Esophagus muscularis mucosa (tissue), 4 donors: Measurements from ENCODE around the gene RNF126. TPM values are rescaled to one million over a fixed set of nuclear protein-coding genes. Genes with fewer than 3 reads are reported as not detected.

ENCODE experiments used
- DNase-seq: peaks from one replicate; pipeline ENCODE4 v3.0.0-alpha.2; 2017; ENCODE audit errors: extremely low spot score
- H3K27ac ChIP-seq, 4 donors: fragments of 200-600 bp; sonication (generic); replicated peaks in 1 of 4; 1 replicate in 3 of 4; 2 replicates in 1 of 4; pipeline ENCODE4 v1.5.1; 2016 to 2019; ENCODE audit warnings: mild to moderate bottlenecking in 1 of 4
- H3K27me3 ChIP-seq, 4 donors: fragments of 200-600 bp; sonication (generic); one replicate each; pipeline versions ENCODE4 v1.5.1 to v1.6.0; 2016 to 2019
- H3K36me3 ChIP-seq, 4 donors: fragments of 200-600 bp; sonication (generic); one replicate each; pipeline ENCODE4 v1.5.1; 2016 to 2019
- H3K4me1 ChIP-seq, 4 donors: fragments of 200-600 bp; sonication (generic); one replicate each; pipeline ENCODE4 v1.5.1; 2016 to 2019
- H3K4me3 ChIP-seq, 4 donors: fragments of 200-600 bp; sonication (generic); 1 replicate in 2 of 4; 2 replicates in 2 of 4; pipeline ENCODE4 v1.5.1; 2016 to 2019; ENCODE audit warnings: mild to moderate bottlenecking in 4 of 4, moderate library complexity in 1 of 4
- H3K9me3 ChIP-seq, 4 donors: fragments of 200-600 bp; sonication (generic); 1 replicate in 3 of 4; 2 replicates in 1 of 4; pipeline ENCODE4 v1.5.1; 2016 to 2019
- EP300 ChIP-seq: sonication (generic); formaldehyde crosslinking; IDR thresholded peaks from one replicate; pipeline ENCODE4 v1.6.1; 2017; ENCODE audit warnings: antibody characterized with exemption
- POLR2A ChIP-seq: fragments of 450-650 bp; IDR thresholded peaks from one replicate; pipeline ENCODE4 v1.6.1; 2017; ENCODE audit warnings: antibody characterized with exemption, moderate library complexity, mild to moderate bottlenecking, low read depth
- POLR2AphosphoS5 ChIP-seq, 2 donors: sonication (generic); formaldehyde crosslinking; IDR thresholded peaks; one replicate each; pipeline ENCODE4 v1.6.1; 2017; ENCODE audit warnings: antibody characterized with exemption in 2 of 2
- WGBS: methylation state at CpG from one replicate; pipeline ENCODE4 v1.1.5; 2018; 5-methylcytosine and 5-hydroxymethylcytosine counted together
- intact Hi-C: fragments of 100-400 bp; cut with DNase I; formaldehyde crosslinking; loops from one replicate; pipeline ENCODE4 v1.15.1; 2023
- total RNA-seq, 4 donors: library from RNA; depleted of rRNA; stranded (reverse); fragments of >200 nt; gene quantifications; one replicate each; pipeline versions ENCODE4 v1.1.0 to v1.2.1, GENCODE V29; 2016
- TF ChIP-seq, protein P1 (sequence below), 3 experiments: fragments of 200-600 bp in 2 of 3; fragments of 450-650 bp in 1 of 3; sonication (generic) in 2 of 3; IDR thresholded peaks; one replicate each; pipeline ENCODE4 v1.5.1; 2017 to 2019; ENCODE audit warnings: antibody characterized with exemption in 3 of 3, mild to moderate bottlenecking in 2 of 3, moderate library complexity in 1 of 3

RNF126 gene
- total RNA-seq, 4 donors from 2014 or later = 41.5 to 63.5 (median 62.3) TPM

DNA sequence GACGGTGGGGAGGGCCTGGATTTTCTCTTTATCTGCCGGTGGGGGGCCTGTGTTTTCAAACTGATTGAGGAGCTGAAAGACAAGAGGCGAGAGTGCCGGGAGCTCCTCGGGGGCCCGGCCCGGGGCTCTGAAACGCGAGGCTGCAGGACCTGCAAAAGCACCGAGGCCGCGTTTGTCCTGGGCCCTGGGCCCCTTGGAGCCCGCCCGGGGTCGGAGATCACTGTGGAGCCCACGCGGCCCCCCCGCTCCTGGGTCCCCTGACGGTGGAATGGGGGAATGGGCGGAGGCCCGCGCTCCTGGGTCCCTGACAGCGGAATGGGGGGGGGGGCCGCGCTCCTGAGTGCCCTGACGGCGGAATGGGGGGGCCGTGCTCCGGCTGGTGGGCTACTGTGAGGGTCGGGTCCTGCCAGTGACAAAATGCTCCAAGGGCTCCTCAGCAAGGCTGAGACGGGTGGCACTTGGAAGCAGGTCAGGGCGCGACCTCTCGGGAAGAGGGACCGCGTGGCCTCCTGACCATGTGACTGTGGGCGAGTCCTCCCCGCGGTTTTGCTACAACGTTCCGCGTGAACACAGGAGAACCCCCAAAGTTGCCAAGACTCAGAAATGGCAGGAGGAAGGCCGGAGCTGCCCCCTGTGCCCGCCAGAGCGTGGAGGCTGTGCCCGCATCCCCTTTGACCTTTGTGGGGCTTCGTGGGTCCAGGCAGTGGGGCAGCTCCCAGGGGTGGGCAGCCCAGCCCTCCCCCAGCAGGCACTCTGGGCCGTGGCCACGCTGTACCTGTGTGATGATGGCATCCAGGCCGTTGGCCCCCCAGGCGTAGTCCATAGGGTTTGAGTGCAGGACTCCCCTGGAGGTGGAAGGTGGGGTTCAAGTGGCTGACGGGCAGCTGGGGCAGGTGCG lies 13.9 kb downstream of the RNF126 start:
- Histone ChIP-seq H3K4me3 (no peak overlapping the region), H3K4me1 (peaks cover 0 to 19% (median 0%) of the 10 kb centered on the region in 4 donors), H3K9me3 (no peaks in the 10 kb centered on the region), H3K27me3 (no peaks in the 10 kb centered on the region), H3K36me3 (peaks cover 64 to 96% (median 86%) of the 10 kb centered on the region in 4 donors), H3K27ac (no peak overlapping the region)
- intact Hi-C loops = no loop called here
- TF ChIP-seq, protein P1, sequence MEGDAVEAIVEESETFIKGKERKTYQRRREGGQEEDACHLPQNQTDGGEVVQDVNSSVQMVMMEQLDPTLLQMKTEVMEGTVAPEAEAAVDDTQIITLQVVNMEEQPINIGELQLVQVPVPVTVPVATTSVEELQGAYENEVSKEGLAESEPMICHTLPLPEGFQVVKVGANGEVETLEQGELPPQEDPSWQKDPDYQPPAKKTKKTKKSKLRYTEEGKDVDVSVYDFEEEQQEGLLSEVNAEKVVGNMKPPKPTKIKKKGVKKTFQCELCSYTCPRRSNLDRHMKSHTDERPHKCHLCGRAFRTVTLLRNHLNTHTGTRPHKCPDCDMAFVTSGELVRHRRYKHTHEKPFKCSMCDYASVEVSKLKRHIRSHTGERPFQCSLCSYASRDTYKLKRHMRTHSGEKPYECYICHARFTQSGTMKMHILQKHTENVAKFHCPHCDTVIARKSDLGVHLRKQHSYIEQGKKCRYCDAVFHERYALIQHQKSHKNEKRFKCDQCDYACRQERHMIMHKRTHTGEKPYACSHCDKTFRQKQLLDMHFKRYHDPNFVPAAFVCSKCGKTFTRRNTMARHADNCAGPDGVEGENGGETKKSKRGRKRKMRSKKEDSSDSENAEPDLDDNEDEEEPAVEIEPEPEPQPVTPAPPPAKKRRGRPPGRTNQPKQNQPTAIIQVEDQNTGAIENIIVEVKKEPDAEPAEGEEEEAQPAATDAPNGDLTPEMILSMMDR (IDR thresholded peaks at IDR 0.05) = no peak
- no peak for TF ChIP-seq POLR2AphosphoS5 (IDR thresholded peaks at IDR 0.05)
- TF ChIP-seq EP300 = no peak
- no peak for TF ChIP-seq POLR2A
- no peak for DNase-seq
- 91% methylated on average over 31 of the region's 53 CpGs for WGBS

DNA sequence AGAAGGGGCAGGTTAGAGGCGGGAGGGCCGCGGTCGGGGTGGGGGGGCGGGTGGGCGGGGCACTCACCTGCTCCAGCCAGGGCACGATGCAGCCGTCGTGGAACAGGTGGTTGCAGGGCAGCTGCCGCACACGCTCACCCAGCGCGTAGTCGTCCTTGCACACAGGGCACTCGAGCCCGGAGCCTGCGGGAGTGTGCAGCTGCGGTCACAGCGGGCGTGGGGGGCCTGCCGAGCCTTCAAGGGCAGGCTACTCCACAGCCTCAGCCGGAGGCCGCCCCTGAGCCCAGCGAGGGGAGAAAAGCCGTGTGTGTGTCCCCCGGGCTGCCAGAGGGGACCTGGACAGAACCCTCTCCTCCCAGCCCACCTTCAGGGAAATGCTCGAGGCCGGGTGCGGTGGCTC lies 14.7 kb downstream of the RNF126 start:
- Histone ChIP-seq H3K36me3 (peaks cover 57 to 88% (median 77%) of the 10 kb centered on the region in 4 donors), H3K27me3 (no peaks in the 10 kb centered on the region)
- TF ChIP-seq POLR2A (no peak), POLR2AphosphoS5 (IDR thresholded peaks at IDR 0.05) (no peak), EP300 (no peak)
- TF ChIP-seq, protein P1 (IDR thresholded peaks at IDR 0.05) = no peak

DNA sequence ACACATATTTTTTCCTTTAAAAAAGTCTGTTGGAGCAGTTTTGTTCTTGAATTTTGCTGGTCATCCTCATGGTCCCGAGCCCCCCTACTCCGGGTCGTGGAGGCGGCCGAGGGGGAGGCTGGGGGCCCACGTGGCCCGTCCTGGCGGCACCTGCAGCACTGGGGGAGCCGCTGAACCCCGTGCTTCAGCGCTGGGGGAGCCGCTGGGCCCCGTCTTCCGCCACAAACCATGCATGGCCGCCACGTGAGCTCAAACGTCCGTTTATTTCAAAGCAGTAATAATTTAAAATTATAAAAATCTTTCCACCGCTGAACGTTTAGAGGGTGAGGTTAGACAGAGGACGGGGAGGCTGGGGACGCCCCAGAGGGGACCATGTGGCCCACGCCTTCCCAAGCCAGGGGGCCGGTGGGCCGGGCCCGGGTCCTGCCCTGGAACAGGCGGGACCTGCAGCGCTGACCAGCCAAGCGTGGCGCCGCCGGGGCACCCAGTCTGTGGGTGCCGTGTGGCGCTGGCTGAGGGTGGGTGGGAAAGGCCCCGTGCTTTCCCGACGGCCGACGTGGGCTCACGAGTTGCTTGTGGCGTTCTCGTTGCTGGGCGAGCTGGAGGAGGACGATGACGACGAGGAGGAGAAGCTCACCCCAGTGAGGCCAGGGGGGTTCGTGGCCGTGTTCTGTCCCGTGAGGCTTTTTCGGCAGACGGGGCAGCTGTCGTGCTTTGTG lies 15.3 kb downstream of the RNF126 start:
- H3K4me3 ChIP-seq = no peak overlapping the region
- H3K36me3 ChIP-seq = peaks cover 55 to 82% (median 71%) of the 10 kb centered on the region in 4 donors
- no peak overlapping the region for H3K27ac ChIP-seq
- no peak for DNase-seq
- TF ChIP-seq EP300 (no peak), POLR2AphosphoS5 (IDR thresholded peaks at IDR 0.05) (no peak), POLR2A (no peak)
- TF ChIP-seq, protein P1 (IDR thresholded peaks at IDR 0.05) = no peak
- 93% methylated on average over 38 of the region's 52 CpGs for WGBS
- intact Hi-C loops = no loop called here
- H3K9me3 ChIP-seq = no peaks in the 10 kb centered on the region
- H3K4me1 ChIP-seq = peaks cover 0 to 5% (median 0%) of the 10 kb centered on the region in 4 donors
- no peaks in the 10 kb centered on the region for H3K27me3 ChIP-seq

More for the DNA sequence above, 14.7 kb downstream of the RNF126 start:
- DNase-seq = no peak
- Histone ChIP-seq H3K4me3 (no peak overlapping the region), H3K9me3 (no peaks in the 10 kb centered on the region), H3K4me1 (peaks cover 0 to 10% (median 0%) of the 10 kb centered on the region in 4 donors), H3K27ac (no peak overlapping the region)
- 87% methylated on average over 3 of the region's 29 CpGs for WGBS
- intact Hi-C loops = no loop called here

DNA sequence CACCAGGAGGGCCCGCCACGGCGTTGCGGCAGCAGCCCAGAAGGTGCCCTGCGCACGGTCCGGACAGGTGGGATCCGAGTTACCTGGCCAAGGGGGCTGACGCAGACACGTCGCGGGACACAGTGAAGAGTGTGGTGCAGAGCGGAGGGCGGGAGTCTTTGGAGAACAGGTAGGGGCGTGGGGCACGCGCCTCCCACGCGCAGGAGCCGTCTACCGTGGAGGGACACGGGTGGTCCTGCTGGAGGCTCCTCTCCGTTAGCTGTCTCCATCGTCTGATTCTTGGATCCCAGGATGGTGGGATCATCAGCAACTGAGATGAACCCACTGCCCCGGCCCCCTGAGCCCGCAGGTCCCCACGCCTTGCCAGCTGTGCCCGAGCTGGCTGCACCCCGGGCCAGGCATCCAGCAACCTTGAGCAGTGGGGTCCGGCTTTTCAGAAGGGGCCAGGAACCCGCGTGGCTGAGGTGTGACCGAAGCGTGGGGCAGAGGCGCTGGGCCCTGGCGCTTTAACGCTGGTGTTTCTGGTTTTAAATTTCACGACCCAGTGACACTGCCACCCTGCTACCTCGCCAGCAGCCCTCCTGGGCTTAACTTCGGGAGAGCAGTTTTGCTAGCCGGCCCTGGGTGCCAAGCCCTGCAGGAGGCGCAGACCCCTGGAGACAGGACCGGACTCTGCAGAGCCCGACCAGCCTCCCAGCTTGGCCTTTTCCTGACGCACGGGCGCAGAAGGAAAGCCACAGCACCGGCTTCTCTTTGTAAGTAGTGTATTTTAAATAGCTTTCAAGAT lies 16.0 kb downstream of the RNF126 start:
- Histone ChIP-seq H3K36me3 (peaks cover 50 to 74% (median 64%) of the 10 kb centered on the region in 4 donors), H3K4me3 (no peak overlapping the region)
- 92% methylated on average over 32 of the region's 48 CpGs for WGBS

More for the DNA sequence above, 16.0 kb downstream of the RNF126 start:
- intact Hi-C loops = no loop called here
- TF ChIP-seq POLR2A = no peak
- TF ChIP-seq POLR2AphosphoS5 (IDR thresholded peaks at IDR 0.05) = no peak
- TF ChIP-seq EP300 = no peak
- TF ChIP-seq, protein P1 (IDR thresholded peaks at IDR 0.05) = no peak
- Histone ChIP-seq H3K4me1 (peaks cover 0 to under 1% (median 0%) of the 10 kb centered on the region in 4 donors), H3K27ac (no peak overlapping the region), H3K27me3 (no peaks in the 10 kb centered on the region), H3K9me3 (no peaks in the 10 kb centered on the region)
- no peak for DNase-seq
